Measurements from ENCODE around the gene PTPRN.

GRCh38 chr2:219350215-219350614 is 41.0 kb upstream of the PTPRN start:
- TF ChIP-seq EZH2 (IDR thresholded peaks at IDR 0.05; ENCODE audit: low read depth, low read length, severe bottlenecking) (no peak), CTCF (IDR thresholded peaks at IDR 0.05; ENCODE audit: control extremely low read depth in 1 of 3, insufficient read depth in 1 of 3, low read depth in 1 of 3, low read length in 3 of 3) (no peak), HDAC6 (IDR thresholded peaks at IDR 0.05; ENCODE audit: low read depth, low read length) (no peak), POLR2A (IDR thresholded peaks at IDR 0.05; ENCODE audit: control extremely low read depth in 1 of 2, low read depth in 2 of 2, low read length in 2 of 2) (no peak), SP4 (IDR thresholded peaks at IDR 0.05; ENCODE audit: low read length) (no peak), CREB1 (IDR thresholded peaks at IDR 0.05) (no peak), JUND (IDR thresholded peaks at IDR 0.05; ENCODE audit: low read length) (no peak), JUN (IDR thresholded peaks at IDR 0.05; ENCODE audit: low read depth, low read length) (no peak), RBBP5 (IDR thresholded peaks at IDR 0.05; ENCODE audit: borderline replicate concordance, low read depth, low read length) (no peak), SUZ12 (IDR thresholded peaks at IDR 0.05; ENCODE audit: low read length) (no peak), FOSL1 (IDR thresholded peaks at IDR 0.05; ENCODE audit: insufficient read depth, low read depth, low read length) (no peak), CBX5 (IDR thresholded peaks at IDR 0.05; ENCODE audit: low read depth, low read length) (no peak), EGR1 (IDR thresholded peaks at IDR 0.05; ENCODE audit: borderline replicate concordance, low read depth, low read length) (no peak), YY1 (IDR thresholded peaks at IDR 0.05; ENCODE audit: low read depth, low read length) (no peak)
